SK-N-SH (cell line): ENCODE results near the gene HS3ST4. TPM values are rescaled to one million over a fixed set of nuclear protein-coding genes. Genes with fewer than 3 reads are reported as not detected.

Source experiments
- CTCF ChIA-PET: fragments of 300-600, 350-600 bp; formaldehyde crosslinking; extraction: SDS; loops from one replicate; lab custom pipeline; 2021; lab: Yijun Ruan, JAX
- POLR2A ChIA-PET: fragments of 350-600 bp; sonication (Branson Sonifier 250); formaldehyde crosslinking; extraction: SDS; loops from one replicate; lab custom pipeline; 2020; ENCODE audit warnings: antibody characterized with exemption, inconsistent platforms; lab: Yijun Ruan, JAX
- DNase-seq: peaks from one replicate; pipeline ENCODE4 v3.0.0; 2012
- H2AFZ ChIP-seq: fragments of 200-600 bp; sonication (generic); 2 replicates; pipeline ENCODE4 v1.8.1; 2016; ENCODE audit warnings: antibody characterized with exemption, mild to moderate bottlenecking, low read depth
- H3F3A ChIP-seq: fragments of 200-600 bp; sonication (generic); replicated peaks from 2 replicates; pipeline ENCODE3; 2016; ENCODE audit warnings: antibody characterized with exemption, mild to moderate bottlenecking; ENCODE audit not compliant: insufficient read depth
- H3K27ac ChIP-seq, 2 experiments: fragments of 200-500 bp in 1 of 2; fragments of 200-600 bp in 1 of 2; sonication (Bioruptor generic) in 1 of 2; sonication (generic), shearing (Covaris generic) in 1 of 2; 2 replicates each; pipeline versions ENCODE4 v1.5.1 to v1.6.1; 2014 to 2016; ENCODE audit warnings: low read depth in 2 of 2, inconsistent platforms in 1 of 2, low read length in 1 of 2, mild to moderate bottlenecking in 1 of 2, mixed read lengths in 1 of 2
- H3K27me3 ChIP-seq: fragments of 200-600 bp; sonication (generic), shearing (Covaris generic); 2 replicates; pipeline ENCODE4 v1.6.1; 2016; ENCODE audit warnings: mixed run types; ENCODE audit not compliant: insufficient read depth
- H3K36me3 ChIP-seq, 2 experiments: fragments of 200-500 bp in 1 of 2; fragments of 200-600 bp in 1 of 2; sonication (Bioruptor generic) in 1 of 2; sonication (generic) in 1 of 2; replicated peaks in 1 of 2; 2 replicates each; pipeline versions ENCODE3 to v1.5.1; 2014 to 2016; ENCODE audit warnings: low read length in 1 of 2, mild to moderate bottlenecking in 1 of 2; ENCODE audit not compliant: insufficient read depth in 2 of 2, control insufficient read depth in 1 of 2
- H3K4me1 ChIP-seq, 2 experiments: fragments of 200-500 bp in 1 of 2; fragments of 200-600 bp in 1 of 2; sonication (Bioruptor generic) in 1 of 2; sonication (generic), shearing (Covaris generic) in 1 of 2; 2 replicates each; pipeline versions ENCODE4 v1.5.1 to v1.6.1; 2014 to 2016; ENCODE audit warnings: low read depth in 1 of 2, low read length in 1 of 2, mixed run types in 1 of 2; ENCODE audit not compliant: insufficient read depth in 2 of 2, control insufficient read depth in 1 of 2
- H3K4me2 ChIP-seq: fragments of 200-600 bp; sonication (generic), shearing (Covaris generic); 2 replicates; pipeline ENCODE4 v1.6.1; 2017; ENCODE audit warnings: mixed run types
- H3K4me3 ChIP-seq, 2 experiments: fragments of 200-500 bp in 1 of 2; fragments of 200-600 bp in 1 of 2; sonication (Bioruptor generic) in 1 of 2; sonication (generic), shearing (Covaris generic) in 1 of 2; 2 replicates each; pipeline versions ENCODE4 v1.5.1 to v1.8.1; 2014 to 2016; ENCODE audit warnings: low read depth in 2 of 2, inconsistent platforms in 1 of 2, low read length in 1 of 2, mild to moderate bottlenecking in 1 of 2, mixed read lengths in 1 of 2, moderate library complexity in 1 of 2
- H3K79me2 ChIP-seq: fragments of 200-600 bp; sonication (generic); 2 replicates; pipeline ENCODE4 v1.8.1; 2017; ENCODE audit warnings: mild to moderate bottlenecking; ENCODE audit not compliant: insufficient read depth
- H3K9ac ChIP-seq: fragments of 200-600 bp; sonication (generic); 2 replicates; pipeline ENCODE4 v1.6.1; 2017; ENCODE audit warnings: mixed run types
- H3K9me2 ChIP-seq: fragments of 200-600 bp; sonication (generic); 2 replicates; pipeline ENCODE4 v1.6.1; 2017; ENCODE audit warnings: mixed run types
- H3K9me3 ChIP-seq: fragments of 200-600 bp; sonication (generic); 2 replicates; pipeline ENCODE4 v1.6.1; 2017; ENCODE audit warnings: mixed run types, mild to moderate bottlenecking, moderate library complexity
- H4K20me1 ChIP-seq: fragments of 200-600 bp; sonication (generic); 2 replicates; pipeline ENCODE4 v1.6.1; 2017; ENCODE audit warnings: mild to moderate bottlenecking, mixed run types; ENCODE audit not compliant: insufficient read depth
- CHD2 ChIP-seq: fragments of 150-350 bp; IDR thresholded peaks from 2 replicates; pipeline ENCODE4 v1.6.1; 2018; ENCODE audit warnings: low read length; ENCODE audit not compliant: partially characterized antibody
- ELF1 ChIP-seq: IDR thresholded peaks from 2 replicates; pipeline ENCODE4 v1.4.0; 2012
- FOSL2 ChIP-seq: IDR thresholded peaks from 2 replicates; pipeline ENCODE4 v1.4.0; 2012; ENCODE audit warnings: low read depth, mild to moderate bottlenecking, moderate library complexity, borderline replicate concordance
- FOXM1 ChIP-seq: IDR thresholded peaks from 2 replicates; pipeline ENCODE4 v1.4.0; 2012; ENCODE audit warnings: low read depth, mild to moderate bottlenecking
- GATA2 ChIP-seq: sonication (generic); formaldehyde crosslinking; IDR thresholded peaks from 2 replicates; pipeline ENCODE4 v1.5.0; 2020; ENCODE audit warnings: mild to moderate bottlenecking, missing genetic modification reagents
- MEF2A ChIP-seq: IDR thresholded peaks from 2 replicates; pipeline ENCODE4 v1.4.0; 2012; ENCODE audit warnings: low read depth, borderline replicate concordance
- MXI1 ChIP-seq: IDR thresholded peaks from 2 replicates; pipeline ENCODE4 v1.6.1; 2012; ENCODE audit warnings: mild to moderate bottlenecking, low read depth, low read length, improper control_type of control experiment
- NRF1 ChIP-seq: IDR thresholded peaks from 2 replicates; pipeline ENCODE4 v1.6.1; 2012; ENCODE audit warnings: low read depth, mild to moderate bottlenecking, low read length
- POLR2AphosphoS5 ChIP-seq: IDR thresholded peaks from 2 replicates; pipeline ENCODE4 v1.6.1; 2012; ENCODE audit warnings: low read depth, low read length
- RCOR1 ChIP-seq: fragments of 150-350 bp; IDR thresholded peaks from 2 replicates; pipeline ENCODE4 v1.6.1; 2017; ENCODE audit warnings: antibody characterized with exemption, low read length
- RFX5 ChIP-seq: IDR thresholded peaks from 2 replicates; pipeline ENCODE4 v1.6.1; 2012; ENCODE audit warnings: mild to moderate bottlenecking, improper control_type of control experiment, low read length
- RXRA ChIP-seq: IDR thresholded peaks from 2 replicates; pipeline ENCODE4 v1.4.0; 2012; ENCODE audit warnings: low read depth, mild to moderate bottlenecking, borderline replicate concordance
- SIN3A ChIP-seq: IDR thresholded peaks from 2 replicates; pipeline ENCODE4 v1.6.1; 2012; ENCODE audit warnings: low read depth, mild to moderate bottlenecking, low read length, moderate library complexity, borderline replicate concordance
- TAF1 ChIP-seq: IDR thresholded peaks from 2 replicates; pipeline ENCODE4 v1.6.1; 2012; ENCODE audit warnings: low read depth, mild to moderate bottlenecking, low read length, moderate library complexity, borderline replicate concordance
- TCF12 ChIP-seq: IDR thresholded peaks from 2 replicates; pipeline ENCODE4 v1.4.0; 2012
- YY1 ChIP-seq: IDR thresholded peaks from 2 replicates; pipeline ENCODE4 v1.4.0; 2012; ENCODE audit warnings: low read depth, mild to moderate bottlenecking
- WGBS: methylation state at CpG from one replicate; pipeline ENCODE4 v1.1.6; 2017; ENCODE audit warnings: low lambda C conversion rate; 5-methylcytosine and 5-hydroxymethylcytosine counted together
- polyA plus RNA-seq, 3 experiments: library from polyadenylated mRNA; depleted of rRNA; stranded (reverse); fragments of >200 nt; gene quantifications; 2 replicates each; pipeline ENCODE4 v1.2.3, GENCODE V29; 2012
- TF ChIP-seq, protein P1 (sequence below): IDR thresholded peaks from 2 replicates; pipeline ENCODE4 v1.6.1; 2012; ENCODE audit warnings: mild to moderate bottlenecking, low read depth, low read length, moderate library complexity
- TF ChIP-seq, protein P2 (sequence below): IDR thresholded peaks from 2 replicates; pipeline ENCODE4; 2012

The HS3ST4 gene
- polyA plus RNA-seq, 1 of the 3 experiments (the other 2 are of a cell fraction): not detected

DNA sequence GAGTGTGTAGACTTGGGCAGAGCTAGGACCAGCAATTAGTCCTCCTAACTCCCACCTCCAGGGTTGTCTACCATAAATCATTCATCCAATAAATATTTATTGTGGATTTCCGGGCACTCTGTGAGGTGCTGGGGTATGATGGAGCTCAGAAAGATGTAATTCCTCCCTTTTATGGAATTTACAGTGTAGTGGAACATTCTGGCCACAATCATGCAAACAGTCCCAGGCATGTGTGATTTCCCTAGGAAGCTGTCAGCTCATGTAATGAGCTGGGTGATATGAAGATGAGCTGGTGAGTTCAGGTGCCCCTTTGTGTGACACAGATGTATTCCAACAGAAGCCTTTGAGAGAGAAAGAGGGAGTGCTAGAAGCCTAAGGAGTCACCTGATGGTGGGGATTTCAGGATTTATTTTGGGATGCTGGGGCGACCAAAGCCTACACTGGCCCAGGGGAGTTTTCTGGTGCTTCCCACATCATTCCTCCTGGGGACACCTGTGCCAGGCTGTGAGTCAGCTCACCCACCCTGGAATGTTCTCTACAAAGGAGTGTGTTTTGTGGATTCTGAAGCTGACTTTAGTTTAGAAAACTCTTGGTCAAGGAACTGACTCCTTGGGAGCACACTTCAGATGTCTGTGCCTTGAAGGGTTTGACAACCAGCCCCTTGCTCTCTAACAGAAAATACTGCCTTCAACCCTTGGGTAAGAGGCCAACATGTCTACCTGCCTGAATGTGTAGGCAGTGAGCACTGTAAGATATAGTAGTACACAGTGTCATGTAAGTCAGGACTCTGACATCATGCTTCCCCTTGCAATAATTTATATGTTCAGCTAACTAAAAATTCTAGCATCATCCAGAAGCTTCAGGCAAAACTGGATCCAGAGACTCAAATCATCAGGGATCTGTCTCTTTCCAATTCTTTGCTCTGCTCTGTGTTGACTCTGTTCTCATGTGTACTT, 42.9 kb downstream of the HS3ST4 start:
- POLR2A ChIA-PET: no interaction called here
- TF ChIP-seq TAF1 (no peak), POLR2AphosphoS5 (no peak), RXRA (no peak), RCOR1 (no peak), NRF1 (no peak), GATA2 (CRISPR knock-in tag) (no peak)
- no peak overlapping the region for H3K4me2 ChIP-seq
- H3K36me3 ChIP-seq: no peaks in the 10 kb centered on the region
- H3K9ac ChIP-seq: no peak overlapping the region
- CTCF ChIA-PET: no interaction called here
- no peak overlapping the region for H3K27ac ChIP-seq
- no peaks in the 10 kb centered on the region; a peak in 1 of 4 replicates for H3K4me1 ChIP-seq
- no peaks in the 10 kb centered on the region for H3K79me2 ChIP-seq
- DNase-seq: no peak
- H3K9me2 ChIP-seq: no peaks in the 10 kb centered on the region
- H3K27me3 ChIP-seq: no peaks in the 10 kb centered on the region
- H4K20me1 ChIP-seq: no peaks in the 10 kb centered on the region
- H2AFZ ChIP-seq: no peak overlapping the region
- whole genome bisulfite sequencing: 0% methylated on average over 1 of the region's 2 CpGs
- no peak overlapping the region for H3K4me3 ChIP-seq
- no peaks in the 10 kb centered on the region for H3K9me3 ChIP-seq
- no peaks in the 10 kb centered on the region for H3F3A ChIP-seq

DNA sequence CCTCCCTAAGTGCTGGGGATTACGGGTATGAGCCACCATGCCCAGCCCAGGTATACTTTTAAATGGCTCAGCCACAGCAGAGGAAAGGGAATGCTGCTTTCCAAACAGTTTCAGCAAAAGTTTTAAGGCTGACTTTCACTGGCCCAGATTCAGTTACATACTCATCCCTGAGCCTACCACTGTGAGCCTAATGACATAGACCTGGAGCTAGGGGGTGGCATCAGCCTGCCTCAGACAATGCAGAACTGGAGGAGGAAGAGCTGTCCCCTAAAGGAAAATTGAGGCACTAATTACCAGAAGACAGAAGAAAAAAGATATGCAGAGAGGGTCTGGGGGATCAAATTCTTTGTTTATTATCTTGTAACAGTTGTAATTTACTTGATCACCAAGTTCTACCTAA, 43.9 kb downstream of the HS3ST4 start:
- H3F3A ChIP-seq: no peaks in the 10 kb centered on the region
- DNase-seq: no peak
- no peaks in the 10 kb centered on the region for H3K9me3 ChIP-seq
- no peaks in the 10 kb centered on the region for H3K9me2 ChIP-seq
- no peaks in the 10 kb centered on the region for H3K4me1 ChIP-seq
- H3K27me3 ChIP-seq: no peaks in the 10 kb centered on the region
- no peaks in the 10 kb centered on the region for H3K79me2 ChIP-seq
- ChIA-PET CTCF (no interaction called here), POLR2A (no interaction called here)
- no peak overlapping the region for H2AFZ ChIP-seq
- H3K4me3 ChIP-seq: no peak overlapping the region
- H4K20me1 ChIP-seq: no peaks in the 10 kb centered on the region
- H3K4me2 ChIP-seq: no peak overlapping the region
- 0% methylated on average over 1 of the region's 1 CpG for WGBS
- no peak overlapping the region for H3K27ac ChIP-seq
- H3K36me3 ChIP-seq: no peaks in the 10 kb centered on the region
- no peak overlapping the region for H3K9ac ChIP-seq
- no peak for TF ChIP-seq TCF12
- no peak for TF ChIP-seq MXI1
- TF ChIP-seq FOSL2: no peak
- no peak for TF ChIP-seq POLR2AphosphoS5
- no peak for TF ChIP-seq MEF2A
- TF ChIP-seq RXRA: no peak
- no peak for TF ChIP-seq CHD2
- TF ChIP-seq YY1: no peak
- TF ChIP-seq, protein P1, sequence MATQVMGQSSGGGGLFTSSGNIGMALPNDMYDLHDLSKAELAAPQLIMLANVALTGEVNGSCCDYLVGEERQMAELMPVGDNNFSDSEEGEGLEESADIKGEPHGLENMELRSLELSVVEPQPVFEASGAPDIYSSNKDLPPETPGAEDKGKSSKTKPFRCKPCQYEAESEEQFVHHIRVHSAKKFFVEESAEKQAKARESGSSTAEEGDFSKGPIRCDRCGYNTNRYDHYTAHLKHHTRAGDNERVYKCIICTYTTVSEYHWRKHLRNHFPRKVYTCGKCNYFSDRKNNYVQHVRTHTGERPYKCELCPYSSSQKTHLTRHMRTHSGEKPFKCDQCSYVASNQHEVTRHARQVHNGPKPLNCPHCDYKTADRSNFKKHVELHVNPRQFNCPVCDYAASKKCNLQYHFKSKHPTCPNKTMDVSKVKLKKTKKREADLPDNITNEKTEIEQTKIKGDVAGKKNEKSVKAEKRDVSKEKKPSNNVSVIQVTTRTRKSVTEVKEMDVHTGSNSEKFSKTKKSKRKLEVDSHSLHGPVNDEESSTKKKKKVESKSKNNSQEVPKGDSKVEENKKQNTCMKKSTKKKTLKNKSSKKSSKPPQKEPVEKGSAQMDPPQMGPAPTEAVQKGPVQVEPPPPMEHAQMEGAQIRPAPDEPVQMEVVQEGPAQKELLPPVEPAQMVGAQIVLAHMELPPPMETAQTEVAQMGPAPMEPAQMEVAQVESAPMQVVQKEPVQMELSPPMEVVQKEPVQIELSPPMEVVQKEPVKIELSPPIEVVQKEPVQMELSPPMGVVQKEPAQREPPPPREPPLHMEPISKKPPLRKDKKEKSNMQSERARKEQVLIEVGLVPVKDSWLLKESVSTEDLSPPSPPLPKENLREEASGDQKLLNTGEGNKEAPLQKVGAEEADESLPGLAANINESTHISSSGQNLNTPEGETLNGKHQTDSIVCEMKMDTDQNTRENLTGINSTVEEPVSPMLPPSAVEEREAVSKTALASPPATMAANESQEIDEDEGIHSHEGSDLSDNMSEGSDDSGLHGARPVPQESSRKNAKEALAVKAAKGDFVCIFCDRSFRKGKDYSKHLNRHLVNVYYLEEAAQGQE: no peak
- TF ChIP-seq RFX5: no peak
- TF ChIP-seq SIN3A: no peak
- TF ChIP-seq, protein P2, sequence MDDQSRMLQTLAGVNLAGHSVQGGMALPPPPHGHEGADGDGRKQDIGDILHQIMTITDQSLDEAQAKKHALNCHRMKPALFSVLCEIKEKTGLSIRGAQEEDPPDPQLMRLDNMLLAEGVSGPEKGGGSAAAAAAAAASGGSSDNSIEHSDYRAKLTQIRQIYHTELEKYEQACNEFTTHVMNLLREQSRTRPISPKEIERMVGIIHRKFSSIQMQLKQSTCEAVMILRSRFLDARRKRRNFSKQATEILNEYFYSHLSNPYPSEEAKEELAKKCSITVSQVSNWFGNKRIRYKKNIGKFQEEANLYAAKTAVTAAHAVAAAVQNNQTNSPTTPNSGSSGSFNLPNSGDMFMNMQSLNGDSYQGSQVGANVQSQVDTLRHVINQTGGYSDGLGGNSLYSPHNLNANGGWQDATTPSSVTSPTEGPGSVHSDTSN: no peak
- TF ChIP-seq ELF1: no peak
- TF ChIP-seq FOXM1: no peak
- no peak for TF ChIP-seq RCOR1
